Upper lobe of left lung (tissue), 6 donors: Measurements from ENCODE around the gene ANKRD11. TPM values are rescaled to one million over a fixed set of nuclear protein-coding genes. Genes with fewer than 3 reads are reported as not detected.

Experiments
- ATAC-seq, 2 donors: fragments of 200-7000 bp; cut with Tn5 transposase; one replicate each; pipeline ENCODE4 v1.9.1; 2022; ENCODE audit warnings: mild to moderate bottlenecking in 2 of 2, moderate library complexity in 2 of 2; ENCODE audit not compliant: low FRiP score in 2 of 2
- DNase-seq, 2 donors: peaks; one replicate each; pipeline ENCODE4 v3.0.0-alpha.2; 2019 to 2020
- H3K27ac ChIP-seq, 4 donors: fragments of 200-600 bp; sonication (generic); one replicate each; pipeline ENCODE4 v1.5.1; 2016 to 2019
- H3K27me3 ChIP-seq, 4 donors: fragments of 200-600 bp; sonication (generic); one replicate each; pipeline ENCODE4 v1.5.1; 2017 to 2019
- H3K36me3 ChIP-seq, 4 donors: fragments of 200-600 bp; sonication (generic); one replicate each; pipeline ENCODE4 v1.5.1; 2016 to 2019
- H3K4me1 ChIP-seq, 4 donors: fragments of 200-600 bp; sonication (generic); one replicate each; pipeline ENCODE4 v1.5.1; 2018 to 2019
- H3K4me3 ChIP-seq, 4 donors: fragments of 200-600 bp; sonication (generic); one replicate each; pipeline ENCODE4 v1.5.1; 2017 to 2019; ENCODE audit warnings: mild to moderate bottlenecking in 2 of 4, moderate library complexity in 1 of 4
- H3K9me3 ChIP-seq, 4 donors: fragments of 200-600 bp; sonication (generic); one replicate each; pipeline ENCODE4 v1.5.1; 2018 to 2019
- CTCF ChIP-seq, 6 experiments: fragments of 450-650 bp in 4 of 6; fragments of 200-600 bp in 2 of 6; sonication (generic) in 2 of 6; IDR thresholded peaks; one replicate each; pipeline ENCODE4 v1.5.1; 2016 to 2019; ENCODE audit warnings: antibody characterized with exemption in 6 of 6
- EP300 ChIP-seq, 4 donors: sonication (generic); formaldehyde crosslinking; IDR thresholded peaks; one replicate each; pipeline ENCODE4 v1.5.1; 2017; ENCODE audit warnings: antibody characterized with exemption in 4 of 4, control low read depth in 2 of 4
- POLR2A ChIP-seq, 4 donors: fragments of 450-650 bp; IDR thresholded peaks; one replicate each; pipeline ENCODE4 v1.5.1; 2016 to 2017; ENCODE audit warnings: antibody characterized with exemption in 4 of 4, mild to moderate bottlenecking in 2 of 4
- POLR2AphosphoS5 ChIP-seq, 2 donors: sonication (generic); formaldehyde crosslinking; IDR thresholded peaks; one replicate each; pipeline ENCODE4 v1.5.1; 2017; ENCODE audit warnings: antibody characterized with exemption in 2 of 2
- WGBS, 2 donors: methylation state at CpG; one replicate each; pipeline ENCODE4 v1.1.5; 2017 to 2018; 5-methylcytosine and 5-hydroxymethylcytosine counted together
- total RNA-seq, 6 donors: library from RNA; depleted of rRNA in 4 of 6; stranded (reverse); fragments of >200 nt in 4 of 6; gene quantifications; one replicate each; pipeline versions ENCODE4 v1.1.0 to v1.2.1, GENCODE V29; 2016 to 2021
- donor health status: DM: no; HTN: no; CAD: no; lungs with moderate emphysema.
- donor health status: DM: no; HTN: yes; CAD: no; lungs with severe emphysema.

Gene ANKRD11
- total RNA-seq, 6 donors from 2014 or later = 92.4 to 313 (median 134) TPM

- no peaks in the 10 kb centered on the region for H3K9me3 ChIP-seq
- peaks cover 69 to 84% (median 79%) of the 10 kb centered on the region in 4 donors for H3K4me1 ChIP-seq
- no peak overlapping the region for H3K4me3 ChIP-seq
- ATAC-seq (peak; percentile 76 to 88), DNase-seq (peak in 1 of 2 donors; percentile 89)
- H3K27me3 ChIP-seq = no peaks in the 10 kb centered on the region
- no peak for TF ChIP-seq POLR2A (IDR thresholded peaks at IDR 0.05)
- TF ChIP-seq POLR2AphosphoS5 (IDR thresholded peaks at IDR 0.05) = peak in 1 of 2 donors; percentile 29
- no peak for TF ChIP-seq EP300 (IDR thresholded peaks at IDR 0.05)
- TF ChIP-seq CTCF (IDR thresholded peaks at IDR 0.05) = peak in 2 of 6 experiments; percentile 21 to 57
- WGBS, 2 donors = 9 to 10% methylated on average over 11 of the region's 11 CpGs
- H3K27ac ChIP-seq = peak overlapping the region in 2 of 4 donors; percentile 1 to 15
- no peaks in the 10 kb centered on the region for H3K36me3 ChIP-seq
Measured at GRCh38 chr16:89410794-89411309, 79.5 kb downstream of the ANKRD11 start.

- no peaks in the 10 kb centered on the region for H3K9me3 ChIP-seq
- no peaks in the 10 kb centered on the region for H3K27me3 ChIP-seq
- peaks cover 69 to 89% (median 82%) of the 10 kb centered on the region in 4 donors for H3K4me1 ChIP-seq
- H3K27ac ChIP-seq = no peak overlapping the region
- ATAC-seq = no peak
- DNase-seq = no peak
- no peak for TF ChIP-seq EP300 (IDR thresholded peaks at IDR 0.05)
- no peak for TF ChIP-seq CTCF (IDR thresholded peaks at IDR 0.05)
- no peak for TF ChIP-seq POLR2AphosphoS5 (IDR thresholded peaks at IDR 0.05)
- TF ChIP-seq POLR2A (IDR thresholded peaks at IDR 0.05) = no peak
- 32 to 46% methylated on average over 6 of the region's 6 CpGs for WGBS, 2 donors
- H3K4me3 ChIP-seq = no peak overlapping the region
- no peaks in the 10 kb centered on the region for H3K36me3 ChIP-seq
Measured at GRCh38 chr16:89410322-89410721, 80.0 kb downstream of the ANKRD11 start.

- Histone ChIP-seq H3K4me1 (peaks cover 69 to 94% (median 80%) of the 10 kb centered on the region in 4 donors), H3K27me3 (no peaks in the 10 kb centered on the region), H3K4me3 (no peak overlapping the region), H3K27ac (no peak overlapping the region), H3K36me3 (no peaks in the 10 kb centered on the region), H3K9me3 (no peaks in the 10 kb centered on the region)
- DNase-seq (peak in 1 of 2 donors; percentile 40), ATAC-seq (no peak)
- 53 to 55% methylated on average over 10 to 13 of the region's 13 CpGs for WGBS, 2 donors
- TF ChIP-seq EP300 (IDR thresholded peaks at IDR 0.05) (no peak), POLR2AphosphoS5 (IDR thresholded peaks at IDR 0.05) (peak in 1 of 2 donors; percentile 31)
Measured at GRCh38 chr16:89409161-89409711, 81.1 kb downstream of the ANKRD11 start.

- 65 to 68% methylated on average over 11 to 12 of the region's 12 CpGs for WGBS, 2 donors
- Histone ChIP-seq H3K27me3 (no peaks in the 10 kb centered on the region), H3K4me3 (no peak overlapping the region), H3K4me1 (peaks cover 65 to 93% (median 81%) of the 10 kb centered on the region in 4 donors), H3K36me3 (no peaks in the 10 kb centered on the region), H3K9me3 (no peaks in the 10 kb centered on the region), H3K27ac (no peak overlapping the region)
- ATAC-seq (no peak), DNase-seq (no peak)
- TF ChIP-seq CTCF (IDR thresholded peaks at IDR 0.05) = no peak
- no peak for TF ChIP-seq EP300 (IDR thresholded peaks at IDR 0.05)
- no peak for TF ChIP-seq POLR2AphosphoS5 (IDR thresholded peaks at IDR 0.05)
- TF ChIP-seq POLR2A (IDR thresholded peaks at IDR 0.05) = no peak
Measured at GRCh38 chr16:89408315-89408714, 82.0 kb downstream of the ANKRD11 start.

- DNase-seq = no peak
- Histone ChIP-seq H3K4me3 (no peak overlapping the region), H3K27me3 (no peaks in the 10 kb centered on the region), H3K36me3 (no peaks in the 10 kb centered on the region), H3K9me3 (no peaks in the 10 kb centered on the region), H3K27ac (no peak overlapping the region), H3K4me1 (peaks cover 63 to 93% (median 77%) of the 10 kb centered on the region in 4 donors)
- peak; percentile 19 to 51 for ATAC-seq
- TF ChIP-seq POLR2AphosphoS5 (IDR thresholded peaks at IDR 0.05) (no peak), CTCF (IDR thresholded peaks at IDR 0.05) (no peak), POLR2A (IDR thresholded peaks at IDR 0.05) (no peak), EP300 (IDR thresholded peaks at IDR 0.05) (no peak)
- 41 to 84% methylated on average over 4 to 5 of the region's 5 CpGs for WGBS, 2 donors
Measured at GRCh38 chr16:89407925-89408300, 82.4 kb downstream of the ANKRD11 start.
